HuH-7 (cell line): Measurements from ENCODE around the gene CSNK1E.

Experiments used
- DNase-seq: peaks from one replicate; pipeline ENCODE4 v3.0.0; 2011; ENCODE audit warnings: low spot score

Gene CSNK1E

DNA sequence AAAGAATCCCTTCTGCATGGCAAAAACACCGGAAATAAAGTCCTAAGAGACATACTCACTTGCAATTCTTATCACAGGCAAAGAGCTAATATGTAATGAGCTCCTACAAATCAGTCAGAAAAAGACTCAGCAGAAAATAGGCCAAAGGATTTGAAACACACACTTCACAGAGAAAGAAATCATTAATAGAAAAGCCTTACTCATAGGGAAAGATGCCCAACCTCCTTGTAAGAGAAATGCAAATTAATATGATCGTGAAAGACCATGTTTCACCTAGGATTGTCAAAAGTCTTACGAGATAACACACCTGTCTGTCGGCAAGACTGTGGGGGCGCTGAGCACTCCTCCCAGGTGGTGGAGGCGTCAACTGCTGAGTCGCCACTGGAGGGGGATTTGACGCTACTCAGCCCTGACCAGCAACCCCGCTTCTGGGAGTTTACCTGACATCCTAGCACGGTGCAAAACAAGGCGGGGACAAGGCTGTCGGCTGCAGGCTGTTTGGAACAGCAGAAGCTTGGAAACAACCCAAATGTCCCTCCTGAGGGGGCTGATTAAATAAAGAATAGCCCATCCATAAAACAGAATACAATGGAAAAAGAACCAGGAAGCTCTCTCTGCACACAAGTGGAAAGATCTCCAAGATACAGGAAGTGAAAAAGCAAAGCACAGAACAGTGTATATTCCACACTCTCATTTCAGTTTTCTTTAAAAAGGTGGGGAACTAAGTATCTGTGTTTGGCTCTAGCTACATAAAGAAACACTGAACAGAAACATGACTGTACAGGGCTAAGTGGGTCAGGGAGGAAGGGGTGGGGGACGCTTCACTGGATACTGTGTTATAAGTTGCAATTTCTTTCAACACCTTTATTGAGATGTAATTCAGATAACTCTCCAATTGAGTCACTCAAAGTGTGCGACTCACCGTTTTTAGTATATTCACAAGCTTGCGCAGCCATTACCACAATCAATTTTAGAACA lies 11.5 kb downstream of the CSNK1E start:
- no peak for DNase-seq

DNA sequence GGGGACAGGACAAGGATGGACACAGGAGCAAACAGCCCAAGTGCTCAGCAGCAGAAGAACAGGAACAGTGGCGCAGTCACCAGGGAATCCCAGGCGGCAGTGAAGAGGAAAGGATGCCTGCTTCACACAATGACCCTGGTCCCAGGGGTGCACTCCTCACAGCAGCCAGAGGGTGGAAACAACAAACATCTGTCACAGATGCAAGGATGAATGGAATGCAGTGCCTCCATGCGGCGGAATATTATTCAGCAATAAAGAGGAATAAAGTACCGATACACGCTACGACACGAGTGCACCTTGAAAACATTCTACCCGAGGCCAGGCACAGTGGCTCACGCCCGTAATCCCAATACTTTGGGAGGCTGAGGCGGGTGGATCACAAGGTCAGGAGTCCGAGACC lies 12.7 kb downstream of the CSNK1E start:
- no peak for DNase-seq

DNA sequence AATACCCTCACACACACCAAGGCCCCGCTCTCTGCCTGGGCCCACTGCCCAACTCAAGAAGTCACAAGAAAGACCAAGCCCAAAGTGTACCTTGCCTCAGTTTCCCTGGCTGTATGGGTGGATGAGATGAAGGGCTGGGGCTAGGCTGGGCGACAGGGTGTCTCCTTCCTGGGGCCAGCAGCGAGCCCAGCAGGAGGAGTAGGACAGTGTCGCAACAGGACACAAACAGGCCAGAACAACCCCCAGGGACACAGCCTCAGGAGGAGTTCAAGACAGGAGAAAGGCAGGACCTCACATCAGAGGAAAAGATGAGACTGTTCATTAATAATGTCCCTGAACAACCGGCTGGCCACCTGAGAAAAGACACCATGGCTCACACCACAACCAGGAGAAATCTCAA lies 13.3 kb downstream of the CSNK1E start:
- no peak for DNase-seq

DNA sequence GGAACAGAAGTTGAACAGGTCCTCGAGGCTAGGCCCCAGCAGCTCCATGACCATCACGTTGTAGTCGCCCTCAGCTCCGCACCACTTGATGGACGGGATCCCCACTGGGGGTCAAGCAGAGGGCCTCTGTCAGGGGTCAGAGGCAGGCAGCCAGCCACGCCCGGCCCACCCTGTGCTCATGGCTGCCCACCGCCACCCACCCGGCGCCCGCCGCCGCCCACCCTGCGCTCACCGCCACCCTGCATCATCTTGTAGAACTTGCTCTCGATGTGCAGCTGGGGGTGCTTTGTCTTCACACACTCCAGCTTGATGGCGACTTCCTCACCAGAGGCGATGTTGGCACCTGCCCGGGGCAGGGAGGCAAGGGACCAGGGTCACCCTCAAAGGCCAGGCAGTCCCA lies 14.3 kb downstream of the CSNK1E start:
- no peak for DNase-seq

DNA sequence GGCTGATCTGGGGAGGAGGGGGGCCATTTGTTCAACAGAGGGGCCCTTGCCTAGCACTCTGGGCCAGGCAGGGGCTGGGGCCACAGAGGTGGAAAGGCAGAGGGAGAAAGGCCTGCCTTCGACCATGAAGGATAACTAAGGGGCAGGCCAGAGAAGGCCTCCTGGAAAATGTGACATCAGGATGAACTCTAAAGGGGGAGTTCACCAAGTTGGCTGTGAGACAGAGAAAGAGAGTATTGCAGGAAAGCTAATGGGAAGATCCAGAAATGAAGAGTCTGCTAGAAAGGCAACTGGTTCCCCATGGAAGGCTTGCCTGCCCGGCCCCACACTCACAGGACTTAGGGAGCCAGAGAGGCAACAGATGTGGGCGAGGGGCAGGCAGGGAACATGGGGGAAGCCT lies 16.3 kb downstream of the CSNK1E start:
- DNase-seq, result no peak

DNA sequence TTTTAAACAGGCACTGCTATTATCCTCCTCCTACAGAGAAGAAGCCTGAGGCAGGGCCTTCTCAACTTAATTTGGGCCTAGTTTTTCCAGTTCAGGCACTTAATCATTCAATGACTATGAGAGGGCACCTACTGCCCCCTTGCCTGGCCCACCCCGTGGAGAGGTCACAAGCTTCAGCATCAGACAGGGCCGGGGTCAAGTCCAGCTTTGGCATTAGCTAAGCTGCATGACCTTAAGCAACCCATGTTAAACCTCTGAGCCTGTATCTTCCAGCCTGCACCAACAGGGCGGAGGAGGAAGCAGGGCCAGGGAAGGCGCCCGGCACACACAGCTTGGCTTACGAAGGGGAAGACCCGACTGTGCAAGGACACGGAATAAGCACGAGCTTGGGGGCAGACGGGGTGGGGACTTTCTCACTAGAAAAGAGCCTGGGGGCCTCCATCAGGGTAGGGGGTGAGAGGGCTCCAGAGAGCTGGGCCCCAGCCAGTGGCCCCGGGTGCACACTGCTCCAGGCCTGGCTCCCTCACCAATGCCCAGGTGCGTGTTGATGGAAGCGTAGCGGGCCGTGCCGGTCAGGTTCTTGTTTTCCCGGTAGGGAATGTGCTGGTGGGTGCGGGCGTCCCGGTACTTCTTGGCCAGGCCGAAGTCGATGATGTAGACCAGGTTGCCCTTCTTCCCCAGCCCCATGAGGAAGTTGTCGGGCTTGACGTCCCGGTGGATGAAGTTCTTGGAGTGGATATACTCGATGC lies 16.9 kb downstream of the CSNK1E start:
- DNase-seq, result no peak

DNA sequence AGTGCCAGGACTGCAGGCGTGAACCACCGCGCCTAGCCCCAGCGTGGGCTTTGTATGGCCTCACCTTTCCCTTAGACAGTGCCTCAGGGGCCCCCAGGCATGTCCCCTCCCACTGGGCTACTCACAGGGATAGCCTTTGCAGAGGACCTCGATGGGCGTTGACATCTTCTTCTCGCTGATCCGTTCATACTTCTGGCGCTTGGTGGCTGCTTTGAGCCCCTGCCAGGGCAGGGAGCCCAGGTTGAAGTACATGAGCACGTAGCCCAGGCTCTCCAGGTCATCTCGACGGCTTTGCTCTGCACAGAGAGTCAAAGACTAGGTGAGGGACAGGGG lies 17.5 kb downstream of the CSNK1E start:
- no peak for DNase-seq

DNA sequence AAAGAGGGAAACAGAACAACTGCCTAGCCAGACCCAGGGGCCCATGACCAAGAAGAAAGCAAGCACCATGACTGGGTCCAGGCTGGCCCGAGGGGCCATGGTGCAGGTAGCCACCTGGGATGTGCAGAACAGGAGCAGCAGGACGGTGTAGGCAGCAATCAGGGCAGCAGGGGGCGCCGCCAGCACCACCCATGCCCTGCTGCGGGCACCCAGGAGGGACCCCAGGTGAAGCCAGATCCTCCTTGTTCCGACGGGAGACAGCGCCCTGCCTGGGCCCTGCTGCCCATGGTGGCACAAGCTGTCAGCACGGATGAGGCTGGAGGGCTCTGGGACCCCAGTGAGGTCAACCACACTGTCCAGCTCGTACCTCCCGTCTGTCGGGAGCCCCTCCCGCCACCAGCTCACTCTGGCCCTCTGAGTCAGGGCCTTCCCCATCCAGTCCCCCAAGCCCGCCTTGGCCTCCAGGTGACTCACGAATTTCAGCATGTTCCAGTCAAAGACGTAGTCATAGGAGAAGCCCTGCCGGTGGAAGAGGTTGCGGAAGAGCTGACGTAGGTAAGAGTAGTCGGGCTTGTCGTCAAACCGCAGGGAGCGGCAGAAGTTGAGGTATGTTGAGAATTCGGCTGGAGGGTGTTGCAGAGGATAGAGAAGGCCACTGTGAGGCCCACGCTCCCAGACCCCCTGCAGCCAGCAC lies 18.8 kb downstream of the CSNK1E start:
- DNase-seq, result peak; percentile 59

DNA sequence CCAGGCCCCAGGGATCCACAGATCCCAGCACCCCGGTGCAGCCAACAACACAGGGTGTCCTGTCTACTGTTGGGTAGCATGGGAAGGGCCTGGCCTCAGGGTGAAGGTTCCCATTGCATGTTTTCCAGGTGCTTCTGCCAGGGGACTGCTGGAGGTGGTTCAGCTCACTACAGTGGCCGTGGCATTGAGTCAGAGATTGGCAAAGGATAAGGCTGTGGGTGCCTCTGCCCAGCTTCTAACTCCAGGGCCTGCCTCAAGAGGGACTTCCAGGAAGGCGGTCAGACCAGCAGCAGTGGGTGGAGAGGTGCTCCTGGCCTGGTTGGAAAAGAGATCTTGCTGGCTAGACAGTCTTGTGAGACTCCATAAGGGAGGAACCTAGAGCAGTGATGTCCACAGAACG lies 20.9 kb downstream of the CSNK1E start:
- DNase-seq, result no peak

DNA sequence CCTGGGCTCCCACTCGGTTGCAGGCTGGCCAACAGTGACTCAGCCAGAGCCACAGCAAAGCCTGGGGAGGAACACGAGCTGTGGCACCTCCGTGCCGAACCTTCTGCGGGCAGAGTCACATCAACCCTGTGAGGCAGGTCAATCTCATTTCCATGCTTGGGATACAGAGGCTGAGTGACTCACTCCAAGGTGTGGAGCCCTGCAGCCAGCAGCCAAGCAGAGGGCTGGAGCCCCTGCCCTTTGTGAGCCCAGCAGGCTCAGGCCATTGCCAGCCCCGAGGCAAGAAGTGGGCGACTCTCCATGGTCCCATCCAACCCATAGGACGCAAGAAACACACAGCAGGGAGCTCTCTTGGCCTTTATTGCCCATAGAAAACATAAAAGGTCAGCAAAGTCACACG lies 21.4 kb downstream of the CSNK1E start:
- DNase-seq, result no peak

DNA sequence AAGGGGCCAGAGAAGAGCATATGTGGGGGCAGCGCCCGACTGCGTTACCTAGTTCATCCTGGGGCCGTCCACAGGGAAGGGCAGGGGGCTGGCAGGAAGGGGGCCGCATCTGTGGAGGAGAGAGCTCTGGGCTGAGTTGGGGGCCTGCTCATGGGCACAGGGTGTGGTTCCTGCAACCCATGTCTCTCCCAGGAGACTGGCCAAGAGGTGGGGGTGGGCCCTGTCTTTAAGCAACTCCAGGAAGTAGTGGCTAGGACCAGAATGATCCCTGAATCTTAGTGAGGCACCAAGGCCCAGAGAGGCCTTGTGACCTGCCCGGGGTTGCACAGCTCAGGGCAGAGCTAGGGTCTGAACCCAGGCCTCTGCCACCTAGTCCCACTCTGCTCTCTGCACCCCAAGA lies 21.9 kb downstream of the CSNK1E start:
- no peak for DNase-seq

DNA sequence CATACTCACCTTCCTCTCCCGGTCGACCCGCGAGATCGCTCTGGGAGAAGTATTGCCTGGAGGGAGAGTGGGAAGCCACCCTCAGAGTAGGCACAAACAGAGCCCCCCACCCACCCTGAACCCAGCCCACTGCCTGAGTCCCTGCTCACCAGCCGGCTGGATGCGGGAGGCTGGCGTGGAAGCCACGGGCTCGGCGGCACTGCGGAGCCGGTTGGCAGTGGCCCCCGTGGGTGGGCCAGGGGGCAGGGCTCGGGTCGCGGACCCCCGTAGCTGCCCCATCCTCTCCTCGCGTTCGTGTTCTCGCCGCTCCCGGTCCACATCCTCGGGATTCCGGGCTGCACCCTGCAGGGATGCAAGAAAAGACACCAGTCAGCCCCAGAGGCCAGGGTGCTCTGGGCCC lies 23.0 kb downstream of the CSNK1E start:
- DNase-seq, result no peak

DNA sequence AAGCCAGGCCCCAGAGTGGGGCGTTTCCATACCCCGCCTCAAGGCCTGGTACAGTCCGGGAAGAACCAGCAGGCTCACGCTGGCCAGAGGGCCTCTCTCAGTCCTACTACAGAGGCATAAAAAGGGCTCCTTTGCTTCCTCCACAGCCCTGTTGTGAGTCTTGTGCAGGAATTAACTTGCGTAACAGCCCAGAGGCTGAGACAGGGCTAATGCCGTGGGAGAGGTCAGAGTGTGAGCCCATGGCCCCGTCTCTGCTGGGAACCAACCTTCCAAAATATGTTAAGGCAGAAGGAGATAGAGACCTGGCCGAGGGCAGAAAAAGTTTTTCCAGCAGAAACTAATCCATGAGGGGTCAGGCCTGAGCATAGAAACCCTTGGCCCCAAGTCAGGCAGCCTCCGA lies 24.5 kb downstream of the CSNK1E start:
- DNase-seq, result no peak

DNA sequence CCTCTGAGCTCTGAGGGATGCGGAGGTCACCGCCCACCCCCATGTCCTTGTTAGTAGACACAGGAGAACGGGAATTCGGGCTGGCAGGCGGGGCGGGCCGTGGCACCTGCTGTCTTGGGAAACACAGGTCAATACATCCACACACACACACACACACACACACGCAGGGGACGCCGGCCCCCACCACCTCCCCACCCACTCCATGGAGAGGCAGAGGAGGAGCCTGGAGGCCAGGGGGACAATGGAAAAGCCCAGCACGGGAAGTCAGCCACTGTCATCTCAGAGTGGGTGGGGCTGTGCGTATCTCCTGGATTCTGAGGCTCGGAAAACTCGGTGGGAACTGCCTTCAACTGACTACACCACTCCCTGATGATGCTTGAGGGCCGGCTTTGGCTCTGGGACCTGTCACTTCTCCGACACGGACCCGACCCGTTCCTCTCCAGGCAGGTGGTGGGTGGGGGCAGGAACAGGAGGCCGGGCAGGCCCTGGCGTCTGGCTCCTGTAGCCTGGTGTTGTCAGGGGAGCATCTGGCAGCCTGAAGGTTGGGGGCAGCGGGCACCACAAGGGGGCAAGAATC lies 25.9 kb downstream of the CSNK1E start:
- DNase-seq, result no peak

DNA sequence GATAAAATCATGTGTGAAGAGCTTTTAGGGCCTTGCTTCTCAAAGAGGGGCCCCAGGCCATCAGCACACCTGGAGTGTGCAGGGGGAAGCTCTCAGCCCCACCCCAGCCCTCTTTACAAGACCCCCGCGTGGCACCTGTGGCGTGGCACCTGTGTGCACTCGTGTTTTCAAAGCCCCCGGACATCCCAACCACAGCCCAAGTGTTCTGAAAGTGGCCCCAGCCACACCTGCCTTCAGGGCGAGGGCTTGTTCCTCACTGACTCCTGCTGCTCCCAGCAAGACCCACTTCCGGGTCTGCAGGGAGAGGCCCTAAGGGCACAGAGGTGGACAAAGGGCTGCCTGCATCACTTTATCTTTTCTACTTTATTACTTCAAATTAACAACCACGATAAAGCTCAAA lies 26.9 kb downstream of the CSNK1E start:
- DNase-seq, result no peak

DNA sequence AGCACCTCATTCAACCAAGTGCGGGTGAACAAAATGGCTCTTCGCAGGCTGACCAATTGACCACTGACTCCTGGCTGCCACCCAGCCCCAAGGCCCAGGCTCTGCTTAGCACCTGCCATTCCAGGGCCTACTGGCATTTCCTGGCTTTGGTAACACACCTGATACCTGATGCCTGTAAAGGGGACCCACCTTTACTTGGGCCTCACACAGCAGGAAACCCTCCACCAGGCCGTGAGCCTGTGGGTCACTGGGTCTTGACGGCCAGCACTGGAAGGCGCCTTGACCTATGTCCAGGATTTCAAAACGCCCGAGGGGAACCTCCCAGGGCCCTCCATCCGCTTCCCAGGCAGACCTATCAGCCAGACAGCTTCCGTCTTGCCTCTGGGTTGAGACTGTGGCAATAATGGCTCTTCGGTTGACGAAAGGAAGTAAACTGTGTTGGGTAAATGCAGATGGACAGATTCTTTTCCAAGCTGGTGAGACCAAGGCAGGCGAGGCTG lies 27.6 kb downstream of the CSNK1E start:
- DNase-seq, result no peak

DNA sequence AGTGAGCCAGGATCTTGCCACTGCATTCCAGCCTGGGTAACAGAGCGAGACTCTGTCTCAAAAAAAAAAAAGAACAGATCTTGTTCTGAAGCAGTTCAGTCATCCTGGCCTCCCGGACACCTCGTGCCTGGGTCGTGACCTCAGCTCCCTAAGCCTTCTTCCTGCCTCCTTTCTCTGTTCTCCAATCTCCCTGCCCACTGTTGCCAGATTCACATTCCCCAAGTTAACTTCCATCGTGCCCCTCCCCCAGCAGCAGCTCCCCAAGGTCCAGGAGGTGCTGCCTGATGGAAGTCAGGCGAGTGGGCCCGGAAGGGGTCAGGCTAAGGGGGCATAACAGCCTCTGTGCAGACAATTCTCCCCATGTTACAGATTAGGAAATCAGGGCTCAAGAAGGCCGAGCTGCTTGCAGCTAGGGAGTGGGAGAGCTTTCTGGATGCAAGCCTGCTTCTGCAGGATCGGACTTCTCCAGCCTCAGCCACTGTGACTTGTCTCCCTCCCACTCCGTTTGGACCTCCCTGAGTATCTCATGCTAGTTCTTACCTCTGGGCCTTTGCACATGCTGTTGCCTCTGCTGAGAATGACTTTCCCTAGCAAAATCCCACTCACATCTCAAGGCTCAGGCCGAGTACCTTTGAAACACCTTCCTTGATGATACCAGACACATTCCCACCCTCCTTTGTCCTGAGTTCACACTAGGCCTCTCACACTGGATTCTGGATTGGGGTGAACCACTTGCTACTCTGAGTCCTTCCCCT lies 30.1 kb downstream of the CSNK1E start:
- no peak for DNase-seq

DNA sequence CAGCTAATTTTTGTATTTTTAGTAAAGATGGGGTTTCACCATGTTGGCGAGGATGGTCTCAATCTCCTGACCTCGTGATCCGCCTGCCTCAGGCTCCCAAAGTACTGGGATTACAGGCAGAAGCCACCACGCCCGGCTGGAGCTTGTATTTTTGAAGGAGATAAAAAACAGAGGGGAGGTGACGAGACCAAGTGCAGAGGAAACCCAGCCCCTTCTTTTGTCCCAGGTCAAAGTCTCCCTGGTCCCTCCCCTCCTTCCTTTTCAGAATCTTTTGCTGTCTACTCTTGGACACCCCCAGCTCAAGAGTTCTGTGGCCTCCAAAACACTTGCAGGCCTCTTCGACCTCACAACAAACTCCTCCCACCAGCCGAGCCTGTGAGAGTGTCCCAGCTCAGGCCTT lies 32.2 kb downstream of the CSNK1E start:
- DNase-seq, result no peak

DNA sequence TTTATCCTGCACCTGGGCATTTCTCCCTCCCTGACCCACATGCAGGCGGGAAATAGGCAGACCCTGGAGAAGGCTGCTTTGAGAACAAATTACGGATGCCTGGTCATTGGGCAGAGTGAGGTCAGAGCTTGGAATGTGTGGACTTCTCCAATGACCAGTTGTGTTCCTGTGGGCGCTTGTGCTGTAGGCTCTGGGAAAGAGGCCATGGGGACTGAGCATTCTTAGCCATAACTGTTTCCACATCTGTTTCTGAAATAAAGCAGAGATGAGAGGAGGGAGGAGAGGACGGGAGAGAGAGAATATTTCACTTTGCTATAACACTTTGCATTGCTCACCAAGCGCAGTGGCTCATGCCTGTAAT lies 33.2 kb downstream of the CSNK1E start:
- no peak for DNase-seq

DNA sequence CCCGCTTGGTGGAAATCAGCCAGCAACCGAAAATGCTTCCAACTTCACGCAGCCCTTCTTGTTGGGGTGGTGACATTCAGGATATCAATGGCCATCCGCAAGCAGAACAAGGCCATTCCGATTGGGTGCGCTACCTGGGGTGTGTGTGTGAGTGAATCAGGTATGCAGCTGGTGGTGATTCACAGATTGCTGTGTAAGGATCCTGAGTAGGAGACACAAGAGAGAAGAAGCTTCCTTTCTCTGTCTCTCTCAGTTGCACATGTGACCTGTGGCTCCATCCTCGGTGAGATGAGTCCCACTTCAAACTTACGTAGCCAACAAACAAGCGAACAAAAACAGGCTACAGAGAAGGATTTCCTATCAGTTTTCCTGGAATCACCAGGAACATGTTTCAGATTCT lies 34.8 kb downstream of the CSNK1E start:
- DNase-seq, result no peak

DNA sequence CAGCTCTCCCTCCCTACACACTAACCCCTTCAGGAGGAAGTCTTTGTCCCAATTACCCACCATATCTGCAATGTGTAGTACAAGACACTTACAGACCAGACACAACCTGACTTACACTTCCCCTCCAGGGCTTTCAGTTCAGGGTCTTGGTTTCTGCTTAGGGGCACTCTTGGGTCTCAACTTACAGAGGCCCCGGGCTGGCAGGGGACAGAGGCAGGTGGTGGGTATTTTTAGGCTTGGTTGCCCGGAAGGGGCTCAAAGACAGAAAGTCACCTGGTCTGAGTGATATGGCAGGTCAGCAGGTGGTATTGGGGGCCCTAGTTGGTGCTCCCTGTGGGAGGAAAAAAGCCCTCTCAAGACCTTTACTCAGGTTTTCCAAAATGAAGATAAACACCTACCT lies 41.1 kb downstream of the CSNK1E start:
- DNase-seq, result no peak
